HG02642 (cell line): ENCODE data around the gene ARHGEF16.

Source experiments
- ATAC-seq: cut with Tn5 transposase; IDR thresholded peaks from one replicate; pipeline ENCODE4 v1.9.1; 2021; ENCODE audit warnings: mild to moderate bottlenecking; ENCODE audit not compliant: unreplicated experiment, poor library complexity

Gene ARHGEF16

GRCh38 chr1:3496916-3497315 is 42.5 kb downstream of the ARHGEF16 start:
- no peak for ATAC-seq

GRCh38 chr1:3497521-3497920 is 43.1 kb downstream of the ARHGEF16 start:
- no peak for ATAC-seq

- no peak for ATAC-seq
Measured at GRCh38 chr1:3498246-3498930, 43.9 kb downstream of the ARHGEF16 start.

GRCh38 chr1:3498986-3499385 is 44.5 kb downstream of the ARHGEF16 start:
- ATAC-seq = no peak

- no peak for ATAC-seq
Measured at GRCh38 chr1:3499611-3500010, 45.1 kb downstream of the ARHGEF16 start.

- ATAC-seq = no peak
Measured at GRCh38 chr1:3500265-3500835, 45.9 kb downstream of the ARHGEF16 start.

GRCh38 chr1:3501437-3501836 is 47.0 kb downstream of the ARHGEF16 start:
- ATAC-seq = no peak

- ATAC-seq = no peak
Measured at GRCh38 chr1:3501856-3502640, 47.6 kb downstream of the ARHGEF16 start.

GRCh38 chr1:3502641-3503524 is 48.4 kb downstream of the ARHGEF16 start:
- no peak for ATAC-seq

- no peak for ATAC-seq
Measured at GRCh38 chr1:3503525-3503886, 49.0 kb downstream of the ARHGEF16 start.

- ATAC-seq = no peak
Measured at GRCh38 chr1:3504151-3504821, 49.8 kb downstream of the ARHGEF16 start.

GRCh38 chr1:3504822-3505153 is 50.3 kb downstream of the ARHGEF16 start:
- ATAC-seq = no peak

GRCh38 chr1:3505161-3505560 is 50.7 kb downstream of the ARHGEF16 start:
- ATAC-seq = no peak

GRCh38 chr1:3506041-3506440 is 51.6 kb downstream of the ARHGEF16 start:
- ATAC-seq = no peak

GRCh38 chr1:3506943-3507342 is 52.5 kb downstream of the ARHGEF16 start:
- no peak for ATAC-seq

GRCh38 chr1:3507636-3508275 is 53.3 kb downstream of the ARHGEF16 start:
- no peak for ATAC-seq

- no peak for ATAC-seq
Measured at GRCh38 chr1:3508757-3509415, 54.4 kb downstream of the ARHGEF16 start.

GRCh38 chr1:3509721-3510120 is 55.3 kb downstream of the ARHGEF16 start:
- no peak for ATAC-seq
